CD4-positive, alpha-beta T cell (primary cell): ENCODE measurements around the gene BPGM. TPM values are rescaled to one million over a fixed set of nuclear protein-coding genes. Genes with fewer than 3 reads are reported as not detected.

Experiments
- ATAC-seq: fragments of 200-7000 bp; cut with Tn5 transposase; one replicate; pipeline ENCODE4 v1.10.0; 2022; ENCODE audit warnings: mild to moderate bottlenecking; ENCODE audit not compliant: poor library complexity
- CTCF ChIA-PET: fragments of 350-600 bp; sonication (Branson Sonifier 250); formaldehyde crosslinking; loops from one replicate; lab custom pipeline; 2021; ENCODE audit warnings: antibody characterized with exemption, inconsistent platforms; lab: Charles Lee
- POLR2A ChIA-PET: fragments of 350-600 bp; sonication (Branson Sonifier 250); formaldehyde crosslinking; loops from one replicate; lab custom pipeline; 2021; ENCODE audit warnings: antibody characterized with exemption, inconsistent platforms; lab: Charles Lee
- DNase-seq, 14 experiments: peaks; one replicate each; pipeline ENCODE4 v3.0.0-alpha.2; 2013 to 2020; ENCODE audit warnings: mixed read lengths in 2 of 14
- H3K27ac ChIP-seq, 2 donors: one replicate each; pipeline versions ENCODE4 v1.5.1 to v1.7.0; 2013; ENCODE audit warnings: low read length in 2 of 2, low read depth in 1 of 2, mild to moderate bottlenecking in 1 of 2
- H3K27me3 ChIP-seq, 2 experiments: 1 replicate in 1 of 2; 2 replicates in 1 of 2; pipeline versions ENCODE4 v1.6.1 to v1.7.0; 2013; ENCODE audit warnings: low read length in 2 of 2, control low read depth in 1 of 2, mild to moderate bottlenecking in 1 of 2, moderate library complexity in 1 of 2; ENCODE audit not compliant: insufficient read depth in 2 of 2, control insufficient read depth in 1 of 2
- H3K36me3 ChIP-seq: one replicate; pipeline ENCODE4 v1.6.1; 2013; ENCODE audit warnings: low read length, control low read depth; ENCODE audit not compliant: insufficient read depth
- H3K4me1 ChIP-seq: one replicate; pipeline ENCODE4 v1.6.1; 2013; ENCODE audit warnings: low read length, control low read depth; ENCODE audit not compliant: insufficient read depth
- H3K4me3 ChIP-seq: one replicate; pipeline ENCODE4 v1.5.1; 2013; ENCODE audit warnings: mild to moderate bottlenecking, low read length, moderate library complexity
- H3K9me3 ChIP-seq, 2 experiments: 1 replicate in 1 of 2; 2 replicates in 1 of 2; pipeline versions ENCODE4 v1.6.1 to v1.7.0; 2013; ENCODE audit warnings: low read length in 2 of 2, mild to moderate bottlenecking in 2 of 2, control low read depth in 1 of 2, moderate library complexity in 1 of 2; ENCODE audit not compliant: control insufficient read depth in 1 of 2, insufficient read depth in 1 of 2
- H3K27ac Mint-ChIP-seq: one replicate; pipeline ENCODE4 v1.8.0; 2020; ENCODE audit warnings: mixed read lengths
- H3K27me3 Mint-ChIP-seq: one replicate; pipeline ENCODE4 v1.8.0; 2021; ENCODE audit warnings: mixed read lengths
- H3K36me3 Mint-ChIP-seq: one replicate; pipeline ENCODE4 v1.8.0; 2021; ENCODE audit warnings: low read depth, mixed read lengths
- H3K4me1 Mint-ChIP-seq: one replicate; pipeline ENCODE4 v1.8.0; 2021; ENCODE audit warnings: low read depth, mixed read lengths
- H3K4me3 Mint-ChIP-seq: one replicate; pipeline ENCODE4 v1.8.0; 2020; ENCODE audit warnings: mild to moderate bottlenecking, mixed read lengths
- H3K9me3 Mint-ChIP-seq: one replicate; pipeline ENCODE4 v1.8.0; 2020; ENCODE audit warnings: mixed read lengths
- intact Hi-C, 2 experiments: fragments of 100-400 bp; cut with DNase I in 1 of 2; cut with micrococcal nuclease in 1 of 2; formaldehyde crosslinking; loops; one replicate each; pipeline versions ENCODE4 v1.15.1 to v1.9.0; 2023 to 2025; cut with DNase I, micrococcal nuclease
- total RNA-seq, 174 experiments: library from RNA in 2 of 174; stranded (reverse) in 2 of 174; gene quantifications; one replicate each; pipeline ENCODE4 v1.2.3 and lab custom pipeline; 2021 to 2026
- TF ChIP-seq, protein P1 (sequence below): fragments of 200-600 bp; IDR thresholded peaks from one replicate; pipeline ENCODE4 v1.8.0; 2022; ENCODE audit warnings: antibody characterized with exemption, mild to moderate bottlenecking

The BPGM gene
- total RNA-seq, 2 experiments from 2014 or later = 46.3 to 46.6 TPM

DNA sequence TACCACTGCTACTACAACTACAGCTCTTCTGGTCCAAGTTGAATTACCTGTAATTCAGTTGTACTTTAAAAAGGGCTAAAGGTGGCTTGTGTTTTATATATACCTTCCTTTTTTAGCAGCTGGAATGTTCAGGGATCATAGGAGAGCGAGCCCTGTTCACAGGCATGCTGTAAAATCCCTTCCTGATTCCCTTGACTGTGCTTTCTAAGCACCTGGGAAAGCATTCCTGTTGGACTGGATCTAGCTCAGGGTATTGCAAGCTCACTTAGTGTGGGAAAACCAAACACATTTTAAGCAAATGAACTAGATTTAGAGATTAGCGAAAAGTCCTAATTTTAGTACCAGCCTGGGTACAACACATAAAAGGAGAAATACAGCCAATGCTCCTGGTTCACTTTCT lies 31.5 kb downstream of the BPGM start:
- Histone ChIP-seq H3K9me3 (peaks cover 4 to 7% of the 10 kb centered on the region in 2 experiments), H3K27ac (no peak overlapping the region), H3K27me3 (no peaks in the 10 kb centered on the region), H3K36me3 (peaks cover 12% of the 10 kb centered on the region), H3K4me3 (no peak overlapping the region), H3K4me1 (no peaks in the 10 kb centered on the region)
- CTCF ChIA-PET = no interaction called here
- ATAC-seq (no peak), DNase-seq (no peak)
- Mint-ChIP-seq H3K9me3 (no peaks in the 10 kb centered on the region), H3K36me3 (peaks cover 35% of the 10 kb centered on the region), H3K4me3 (no peak overlapping the region), H3K4me1 (peaks cover 47% of the 10 kb centered on the region), H3K27ac (peak overlapping the region; percentile 70), H3K27me3 (no peaks in the 10 kb centered on the region)
- POLR2A ChIA-PET = interaction anchor here (1.0 kb wide), 1 partner anchor 32 kb away, joined by 4 read pairs; the partner anchor contains the start of gene BPGM
- intact Hi-C loops = loop anchor here in 1 of 2 experiments (5.0 kb wide), 1 partner anchor 36 kb away; no protein-coding TSS in a partner anchor
- TF ChIP-seq, protein P1, sequence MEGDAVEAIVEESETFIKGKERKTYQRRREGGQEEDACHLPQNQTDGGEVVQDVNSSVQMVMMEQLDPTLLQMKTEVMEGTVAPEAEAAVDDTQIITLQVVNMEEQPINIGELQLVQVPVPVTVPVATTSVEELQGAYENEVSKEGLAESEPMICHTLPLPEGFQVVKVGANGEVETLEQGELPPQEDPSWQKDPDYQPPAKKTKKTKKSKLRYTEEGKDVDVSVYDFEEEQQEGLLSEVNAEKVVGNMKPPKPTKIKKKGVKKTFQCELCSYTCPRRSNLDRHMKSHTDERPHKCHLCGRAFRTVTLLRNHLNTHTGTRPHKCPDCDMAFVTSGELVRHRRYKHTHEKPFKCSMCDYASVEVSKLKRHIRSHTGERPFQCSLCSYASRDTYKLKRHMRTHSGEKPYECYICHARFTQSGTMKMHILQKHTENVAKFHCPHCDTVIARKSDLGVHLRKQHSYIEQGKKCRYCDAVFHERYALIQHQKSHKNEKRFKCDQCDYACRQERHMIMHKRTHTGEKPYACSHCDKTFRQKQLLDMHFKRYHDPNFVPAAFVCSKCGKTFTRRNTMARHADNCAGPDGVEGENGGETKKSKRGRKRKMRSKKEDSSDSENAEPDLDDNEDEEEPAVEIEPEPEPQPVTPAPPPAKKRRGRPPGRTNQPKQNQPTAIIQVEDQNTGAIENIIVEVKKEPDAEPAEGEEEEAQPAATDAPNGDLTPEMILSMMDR = no peak

GRCh38 chr7:134679006-134679405 lies 32.4 kb downstream of the BPGM start:
- H3K4me3 Mint-ChIP-seq = no peak overlapping the region
- H3K27me3 Mint-ChIP-seq = no peaks in the 10 kb centered on the region
- Histone ChIP-seq H3K27me3 (no peaks in the 10 kb centered on the region), H3K4me3 (no peak overlapping the region), H3K9me3 (peaks cover 2 to 6% of the 10 kb centered on the region in 2 experiments), H3K27ac (no peak overlapping the region), H3K36me3 (peaks cover 12% of the 10 kb centered on the region), H3K4me1 (no peaks in the 10 kb centered on the region)
- CTCF ChIA-PET = no interaction called here
- no peaks in the 10 kb centered on the region for H3K9me3 Mint-ChIP-seq
- peaks cover 47% of the 10 kb centered on the region for H3K4me1 Mint-ChIP-seq
- DNase-seq (no peak), ATAC-seq (no peak)
- H3K27ac Mint-ChIP-seq = peak overlapping the region; percentile 70
- peaks cover 35% of the 10 kb centered on the region for H3K36me3 Mint-ChIP-seq
- POLR2A ChIA-PET = no interaction called here
- TF ChIP-seq, protein P1 = no peak
- intact Hi-C loops = loop anchor here in 1 of 2 experiments (5.0 kb wide), 1 partner anchor 37 kb away; no protein-coding TSS in a partner anchor

DNA sequence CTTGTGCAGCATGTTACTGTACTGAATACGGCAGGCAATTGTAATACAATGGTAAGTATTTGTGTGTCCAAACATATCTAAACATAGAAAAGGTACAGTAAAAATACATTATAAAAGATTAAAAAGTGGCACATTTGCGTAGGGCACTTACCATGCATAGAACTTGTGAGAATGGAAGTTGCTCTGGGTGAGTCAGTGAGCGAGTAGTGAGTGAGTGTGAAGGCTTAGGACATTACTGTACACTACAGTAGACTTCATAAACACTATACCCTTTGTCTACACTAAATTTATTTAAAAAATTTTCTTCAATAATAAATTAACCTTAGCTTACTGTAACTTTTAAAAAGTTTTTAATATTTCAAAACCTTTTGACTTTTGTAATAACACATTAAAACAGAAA lies 37.5 kb downstream of the BPGM start:
- Mint-ChIP-seq H3K27me3 (no peaks in the 10 kb centered on the region), H3K9me3 (no peaks in the 10 kb centered on the region), H3K4me1 (no peaks in the 10 kb centered on the region), H3K27ac (no peak overlapping the region), H3K4me3 (no peak overlapping the region), H3K36me3 (peaks cover 17% of the 10 kb centered on the region)
- H3K36me3 ChIP-seq = peaks cover 6% of the 10 kb centered on the region
- H3K9me3 ChIP-seq = no peaks in the 10 kb centered on the region
- no peak overlapping the region for H3K27ac ChIP-seq
- TF ChIP-seq, protein P1 = no peak
- intact Hi-C loops = no loop called here
- H3K4me3 ChIP-seq = no peak overlapping the region
- POLR2A ChIA-PET = interaction anchor here (0.6 to 1.2 kb wide), 2 partner anchors 8 to 15 kb away, joined by 3 to 4 read pairs; no protein-coding TSS in a partner anchor
- CTCF ChIA-PET = interaction anchor here (1.4 to 2.4 kb wide), 2 partner anchors 51 to 487 kb away, joined by 5 read pairs; partner anchors contain the start of gene CYREN
- no peaks in the 10 kb centered on the region for H3K4me1 ChIP-seq
- ATAC-seq (no peak), DNase-seq (no peak)
- H3K27me3 ChIP-seq = no peaks in the 10 kb centered on the region
